ENCODE data around the gene INF2. TPM values are rescaled to one million over a fixed set of nuclear protein-coding genes. Genes with fewer than 3 reads are reported as not detected.

The INF2 gene
- total RNA-seq, 1 experiment from 2014 or later, result 48.9 TPM

- peak; percentile 63 for DNase-seq (ENCODE audit: low read depth)
Measured at GRCh38 chr14:104689881-104690711, 678 bp downstream of the INF2 start.

DNA sequence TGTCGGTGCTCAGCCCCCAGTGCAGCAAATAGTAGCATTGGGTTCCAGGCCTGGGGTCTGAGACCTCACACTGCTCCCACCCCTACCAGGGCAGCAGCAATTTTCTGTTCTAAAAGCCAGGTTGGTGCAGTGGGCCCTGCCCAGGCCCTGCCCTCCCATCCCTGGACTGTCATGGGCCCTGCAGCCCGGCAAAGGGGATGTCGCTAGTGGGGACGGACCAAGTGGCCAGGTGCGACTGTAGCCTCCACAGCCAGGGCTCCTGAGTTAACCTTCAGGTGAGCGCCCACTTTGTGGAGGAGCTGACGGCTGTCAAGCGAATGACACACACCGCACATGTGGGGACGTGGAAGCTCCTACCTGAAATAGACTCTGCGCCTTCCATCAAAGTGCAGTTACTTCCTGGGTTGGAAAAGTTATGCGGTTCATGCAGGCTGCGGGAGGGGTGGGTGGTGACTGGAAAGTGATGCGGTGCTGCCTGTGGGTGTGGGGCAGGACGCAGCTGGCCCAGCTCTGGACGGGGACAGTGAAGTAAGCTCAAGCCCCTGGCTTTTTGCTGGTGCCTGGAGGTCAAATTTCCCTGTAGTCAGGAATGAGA lies 1.5 kb downstream of the INF2 start:
- DNase-seq (ENCODE audit: low read depth), result no peak

GRCh38 chr14:104691546-104692260 lies 2.3 kb downstream of the INF2 start:
- no peak for DNase-seq (ENCODE audit: low read depth)

DNA sequence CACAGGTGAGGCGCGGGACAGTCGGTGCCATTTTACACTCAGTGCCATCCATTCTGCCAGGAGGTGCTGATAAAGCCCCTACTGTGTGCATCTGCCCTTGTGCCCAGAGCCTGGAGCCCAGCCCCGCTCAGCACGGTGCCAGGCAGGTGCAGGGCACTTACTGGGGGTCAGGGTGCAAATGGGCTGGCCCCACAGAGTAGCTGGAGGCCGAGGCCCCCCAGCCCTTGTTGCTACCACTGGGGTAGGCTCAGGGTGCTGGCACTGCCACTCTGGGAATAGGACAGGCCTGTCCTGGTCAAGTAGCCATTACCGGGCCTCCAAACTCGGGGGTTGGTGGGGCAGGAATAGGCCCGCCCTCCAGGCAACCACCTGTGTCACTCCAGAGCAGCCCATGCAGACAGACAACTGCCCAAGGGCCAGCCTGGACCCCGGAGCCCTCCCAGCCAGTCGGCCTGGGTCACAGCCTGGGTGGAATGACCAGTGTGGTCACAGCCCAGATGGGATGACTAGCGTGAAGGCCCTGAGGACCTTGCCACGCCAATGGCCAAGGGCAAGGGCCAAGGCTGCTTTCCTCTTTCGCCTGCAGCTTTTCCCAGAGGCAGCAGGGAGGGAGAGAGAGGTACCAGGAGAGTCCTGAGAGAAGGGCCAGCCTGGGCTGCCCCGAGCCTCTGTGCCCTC lies 3.0 kb downstream of the INF2 start:
- DNase-seq (ENCODE audit: low read depth), result no peak

- DNase-seq (ENCODE audit: low read depth), result no peak
Measured at GRCh38 chr14:104692939-104693315, 3.5 kb downstream of the INF2 start.

- DNase-seq (ENCODE audit: low read depth), result no peak
Measured at GRCh38 chr14:104693482-104694431, 4.3 kb downstream of the INF2 start.

- no peak for DNase-seq (ENCODE audit: low read depth)
Measured at GRCh38 chr14:104694475-104694950, 5.1 kb downstream of the INF2 start.

GRCh38 chr14:104694991-104695659 lies 5.7 kb downstream of the INF2 start:
- peak; percentile 83 for DNase-seq (ENCODE audit: low read depth)

- DNase-seq (ENCODE audit: low read depth), result no peak
Measured at GRCh38 chr14:104695660-104696000, 6.2 kb downstream of the INF2 start.

DNA sequence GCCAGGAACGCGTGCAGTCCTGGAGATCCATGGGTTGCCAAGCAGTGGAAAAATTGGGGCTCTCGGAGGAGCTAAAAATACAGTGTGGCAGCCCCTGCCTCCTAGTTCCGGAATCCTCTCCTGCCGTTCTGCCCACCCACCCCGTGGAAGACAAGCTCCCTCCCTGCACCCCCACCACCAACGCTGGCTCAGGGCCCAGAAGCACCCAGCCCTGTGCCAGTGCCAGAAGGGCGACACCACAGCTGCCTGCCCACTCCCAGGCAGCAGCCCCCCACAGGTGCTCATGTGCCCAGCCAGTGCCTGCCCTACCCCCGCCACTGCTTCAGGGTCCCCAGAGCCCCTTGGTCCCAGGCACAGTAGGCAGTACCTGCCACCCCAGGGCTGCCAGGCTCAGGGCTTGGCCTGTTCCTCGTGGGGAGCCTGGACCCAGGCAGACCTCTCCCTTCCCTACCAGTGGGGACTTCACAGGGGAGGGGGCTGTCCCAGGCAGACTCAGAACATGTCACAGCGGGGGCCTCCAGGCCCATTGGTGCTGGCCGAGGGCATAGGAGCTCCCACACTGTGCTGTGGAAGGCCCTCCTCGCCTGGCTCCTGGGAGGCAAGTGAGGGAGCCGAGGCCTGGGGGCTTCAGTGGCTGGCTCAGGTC lies 7.4 kb downstream of the INF2 start:
- DNase-seq (ENCODE audit: low read depth), result no peak

- DNase-seq (ENCODE audit: low read depth), result no peak
Measured at GRCh38 chr14:104697317-104697703, 7.9 kb downstream of the INF2 start.

GRCh38 chr14:104697892-104698583 lies 8.6 kb downstream of the INF2 start:
- DNase-seq (ENCODE audit: low read depth), result no peak

- no peak for DNase-seq (ENCODE audit: low read depth)
Measured at GRCh38 chr14:104698688-104699425, 9.4 kb downstream of the INF2 start.

- DNase-seq (ENCODE audit: low read depth), result no peak
Measured at GRCh38 chr14:104699426-104699748, 10.0 kb downstream of the INF2 start.

- DNase-seq (ENCODE audit: low read depth), result no peak
Measured at GRCh38 chr14:104700225-104700651, 10.8 kb downstream of the INF2 start.

DNA sequence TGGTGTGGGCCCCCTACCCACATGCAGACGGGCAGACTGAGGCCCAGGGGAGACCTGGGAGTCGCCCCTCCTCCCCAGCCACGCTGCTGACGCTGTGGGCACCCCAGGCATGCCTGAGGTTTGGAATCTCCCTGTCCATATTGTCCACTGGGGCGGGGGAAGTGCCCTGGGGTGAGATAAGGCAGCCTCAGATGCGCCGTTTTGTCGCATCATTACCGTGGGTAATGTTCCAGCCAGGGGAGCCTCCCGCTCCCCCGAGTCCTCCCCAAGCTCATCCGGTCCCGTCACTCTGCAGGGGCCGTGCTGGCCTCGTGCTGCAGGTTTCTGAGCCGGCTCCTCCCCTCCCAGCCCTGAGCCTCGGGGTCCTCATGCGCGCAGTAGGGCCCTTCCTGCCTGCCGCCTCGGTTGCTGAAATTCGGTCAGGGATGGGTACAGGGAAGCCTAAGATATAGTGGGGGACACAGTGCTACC lies 11.4 kb downstream of the INF2 start:
- no peak for DNase-seq (ENCODE audit: low read depth)

- DNase-seq (ENCODE audit: low read depth), result no peak
Measured at GRCh38 chr14:104701383-104702076, 12.1 kb downstream of the INF2 start.

- DNase-seq (ENCODE audit: low read depth), result no peak
Measured at GRCh38 chr14:104702106-104702505, 12.7 kb downstream of the INF2 start.

Measured in Daoy (cell line).